ENCODE data around the gene SPSB1.

SPSB1 gene

DNA sequence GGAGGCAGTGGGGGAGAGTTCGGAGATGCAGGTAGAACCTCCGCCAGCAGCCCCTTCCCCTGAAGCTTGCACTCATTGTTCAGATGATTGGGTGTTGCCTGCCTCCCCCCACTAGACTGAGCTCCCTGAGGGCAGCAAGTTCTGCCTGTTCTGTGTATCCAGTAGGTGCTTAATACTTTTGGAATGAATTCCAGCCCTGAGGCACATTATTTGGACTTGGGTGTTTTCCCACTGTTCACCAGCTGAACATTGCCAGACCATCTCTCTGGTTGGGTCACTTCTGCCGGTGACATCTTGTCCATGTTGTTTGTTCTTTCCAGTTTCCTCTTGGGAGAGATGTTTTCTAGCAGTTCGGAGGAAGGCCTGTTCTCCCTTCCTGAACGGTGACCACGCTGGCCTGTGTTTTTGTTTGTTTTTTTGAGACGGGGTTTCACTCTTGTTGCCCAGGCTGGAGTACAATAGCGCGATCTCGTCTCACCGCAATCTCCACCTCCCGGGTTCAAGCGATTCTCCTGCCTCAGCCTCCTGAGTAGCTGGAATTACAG lies 48.7 kb downstream of the SPSB1 start:
- DNase-seq (ENCODE audit: low read depth, low spot score): no peak

DNA sequence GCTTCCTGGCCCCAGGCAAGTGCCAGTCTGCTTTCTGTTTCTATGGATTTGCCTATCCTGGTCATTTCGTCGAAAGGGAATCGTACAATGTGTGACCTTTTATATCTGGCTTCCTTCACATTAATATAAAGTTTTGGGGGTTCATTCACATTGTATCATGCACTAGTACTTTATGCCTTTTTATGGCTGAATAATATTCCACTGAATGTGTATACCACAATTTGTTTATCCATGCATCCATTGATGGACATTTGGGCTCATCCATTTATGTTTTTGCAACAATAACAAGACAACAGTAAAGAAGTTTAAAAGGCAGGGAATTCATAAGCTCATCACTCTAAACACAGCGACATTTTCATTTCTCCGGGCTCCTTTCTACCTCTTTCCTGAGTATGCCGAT lies 50.6 kb downstream of the SPSB1 start:
- no peak for DNase-seq (ENCODE audit: low read depth, low spot score)

DNA sequence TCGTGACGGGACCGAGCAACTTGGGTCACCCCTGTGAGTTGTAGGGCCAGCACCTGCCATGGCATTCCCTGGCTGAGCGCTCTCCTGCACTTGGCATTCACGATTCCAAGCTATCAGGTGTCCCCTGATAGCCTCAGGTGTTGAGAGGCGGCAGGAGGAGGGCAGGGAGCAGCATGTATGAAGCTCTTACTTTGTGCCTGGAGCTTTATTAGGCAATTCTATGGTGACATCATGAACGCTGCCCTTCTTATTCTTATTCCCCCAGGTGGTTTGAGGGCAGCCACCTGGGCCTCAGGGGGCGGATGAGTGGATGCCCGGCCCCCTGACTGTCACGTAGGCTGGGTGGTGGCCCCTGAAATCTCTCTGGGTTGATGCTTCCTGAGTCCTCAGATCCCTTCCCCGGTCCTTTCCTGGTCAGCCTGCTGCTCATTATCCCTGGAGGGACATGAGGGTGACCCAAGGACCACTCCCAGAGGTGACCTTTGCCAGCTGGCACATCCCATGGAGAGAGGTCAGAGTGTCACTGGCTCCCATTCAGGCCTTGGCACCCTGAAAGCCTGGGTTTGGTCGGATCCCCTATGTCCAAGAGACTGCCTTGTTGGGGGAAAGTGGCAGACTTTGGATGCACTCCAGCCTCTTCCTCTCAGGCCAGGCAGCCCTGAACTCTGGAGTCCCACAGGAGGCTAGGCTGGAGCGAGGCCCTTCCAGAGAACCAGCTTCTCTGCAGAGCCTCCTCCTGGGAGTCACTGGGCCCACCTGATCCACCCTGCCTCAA lies 51.9 kb downstream of the SPSB1 start:
- no peak for DNase-seq (ENCODE audit: low read depth, low spot score)

DNA sequence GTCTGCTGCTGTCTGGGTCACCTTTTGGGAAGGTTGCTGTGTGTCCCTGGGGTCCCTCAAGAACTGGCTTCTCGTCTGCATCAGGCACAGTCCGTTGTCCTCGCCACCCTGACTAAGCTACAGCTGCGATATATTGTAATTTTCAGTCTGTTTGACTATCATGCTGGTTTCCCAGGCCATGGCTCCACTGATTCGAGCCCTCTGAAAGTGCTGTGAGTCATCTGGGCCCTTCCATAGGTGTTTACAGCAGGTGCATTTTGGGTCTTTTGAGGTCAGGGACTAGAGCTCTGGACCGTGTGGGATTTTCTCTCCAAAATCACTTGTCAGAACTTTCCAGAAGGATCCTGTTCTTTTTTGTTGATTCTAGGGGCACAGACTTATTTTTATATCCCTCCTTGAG lies 52.8 kb downstream of the SPSB1 start:
- no peak for DNase-seq (ENCODE audit: low read depth, low spot score)

DNA sequence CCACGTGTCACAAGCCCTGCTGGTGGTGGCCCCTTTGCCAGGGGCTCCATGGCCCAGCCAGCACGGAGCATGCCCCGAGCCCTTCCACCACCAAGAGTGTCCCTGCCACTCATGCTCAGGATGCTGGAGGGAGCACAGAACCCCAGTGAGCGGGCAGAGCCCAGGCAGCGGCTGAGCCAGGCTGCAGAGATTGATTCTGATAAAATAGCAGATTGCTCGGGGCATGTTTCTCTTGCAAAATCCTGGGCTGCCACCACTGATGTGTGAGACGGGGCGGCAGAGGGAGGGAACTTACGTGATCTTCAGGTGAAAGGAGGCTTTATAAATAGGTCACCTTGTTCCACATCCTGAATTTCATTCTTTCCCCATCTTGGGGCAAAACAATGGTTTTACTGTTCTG lies 53.2 kb downstream of the SPSB1 start:
- DNase-seq (ENCODE audit: low read depth, low spot score): no peak

DNA sequence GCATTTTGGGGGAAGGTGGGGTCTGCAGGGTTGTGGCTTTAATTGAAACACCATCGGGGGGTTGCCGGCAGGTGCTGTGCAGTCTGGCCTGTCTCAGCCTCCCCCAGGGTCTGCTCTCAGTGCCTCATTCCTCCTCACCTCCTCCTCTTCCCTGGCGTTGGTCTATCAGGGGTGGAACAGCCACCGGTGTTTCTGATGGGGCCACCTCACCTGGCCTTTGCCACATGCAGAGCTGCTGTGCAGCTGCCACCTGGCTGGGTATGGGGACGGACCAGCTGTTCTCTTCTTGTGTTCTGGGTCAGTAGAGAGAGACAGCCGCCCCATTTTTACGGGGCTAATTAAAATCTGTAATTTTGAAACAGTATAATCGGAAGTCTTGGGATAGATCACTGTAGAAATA lies 53.9 kb downstream of the SPSB1 start:
- DNase-seq (ENCODE audit: low read depth, low spot score): no peak

DNA sequence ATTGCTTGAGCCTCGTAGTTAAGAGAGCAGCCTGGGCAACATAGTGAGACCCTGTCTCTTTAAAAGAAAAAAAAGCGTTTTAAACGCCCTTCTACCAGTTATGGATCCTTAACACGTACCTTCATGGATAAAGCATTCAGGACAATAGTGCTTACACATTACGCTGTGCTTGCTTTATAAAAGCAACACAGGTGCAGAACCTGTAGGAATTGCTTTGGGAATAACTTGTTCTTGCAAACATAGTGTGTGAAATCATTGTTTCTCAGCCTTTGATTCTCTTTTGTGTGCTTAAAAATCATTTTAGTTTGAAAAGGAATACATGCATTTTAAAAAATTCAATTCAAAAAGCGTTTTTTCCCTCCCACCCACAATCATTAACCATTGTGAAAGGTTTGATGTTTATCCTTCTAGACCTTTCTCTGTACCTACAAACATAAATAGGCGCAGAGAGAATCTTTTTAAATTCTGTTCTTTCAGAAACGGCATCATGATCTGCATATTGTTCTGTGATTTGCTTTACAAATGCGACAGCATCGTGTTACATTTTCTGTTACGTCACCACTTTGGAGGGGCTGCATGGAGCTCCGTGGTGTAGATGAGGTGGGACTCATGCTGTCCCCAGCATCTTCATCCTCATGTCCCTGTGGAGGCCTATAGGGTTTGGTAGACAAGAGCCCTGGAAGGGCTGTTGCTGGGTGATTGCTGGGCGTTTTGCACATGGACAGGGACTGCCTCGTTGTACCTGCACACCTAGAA lies 54.6 kb downstream of the SPSB1 start:
- no peak for DNase-seq (ENCODE audit: low read depth, low spot score)

DNA sequence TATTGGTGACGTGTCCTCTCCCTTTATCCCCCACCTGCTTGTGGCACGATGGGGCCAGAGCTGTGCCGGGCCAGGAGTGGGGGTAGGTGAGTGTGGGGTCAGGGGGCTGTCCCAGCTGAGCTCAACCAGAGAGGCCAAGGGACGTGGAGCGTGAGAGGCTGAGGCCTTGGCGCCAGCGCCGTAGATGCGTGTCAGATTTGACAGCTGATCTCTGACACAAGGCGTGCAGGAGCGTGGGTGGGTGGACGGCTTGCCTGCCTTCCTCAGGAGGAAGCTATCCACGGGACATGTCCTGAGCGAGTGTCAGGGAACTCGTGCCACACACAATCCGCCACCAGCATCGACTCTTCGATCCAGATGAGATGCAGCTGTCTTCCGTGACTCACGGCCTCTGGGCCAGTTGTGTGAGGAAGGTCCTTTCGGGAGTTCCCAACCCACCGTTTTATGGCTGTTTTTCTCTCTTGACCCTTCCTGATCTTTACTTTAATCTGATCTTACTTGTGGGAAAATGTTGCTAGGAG lies 56.7 kb downstream of the SPSB1 start:
- no peak for DNase-seq (ENCODE audit: low read depth, low spot score)

DNA sequence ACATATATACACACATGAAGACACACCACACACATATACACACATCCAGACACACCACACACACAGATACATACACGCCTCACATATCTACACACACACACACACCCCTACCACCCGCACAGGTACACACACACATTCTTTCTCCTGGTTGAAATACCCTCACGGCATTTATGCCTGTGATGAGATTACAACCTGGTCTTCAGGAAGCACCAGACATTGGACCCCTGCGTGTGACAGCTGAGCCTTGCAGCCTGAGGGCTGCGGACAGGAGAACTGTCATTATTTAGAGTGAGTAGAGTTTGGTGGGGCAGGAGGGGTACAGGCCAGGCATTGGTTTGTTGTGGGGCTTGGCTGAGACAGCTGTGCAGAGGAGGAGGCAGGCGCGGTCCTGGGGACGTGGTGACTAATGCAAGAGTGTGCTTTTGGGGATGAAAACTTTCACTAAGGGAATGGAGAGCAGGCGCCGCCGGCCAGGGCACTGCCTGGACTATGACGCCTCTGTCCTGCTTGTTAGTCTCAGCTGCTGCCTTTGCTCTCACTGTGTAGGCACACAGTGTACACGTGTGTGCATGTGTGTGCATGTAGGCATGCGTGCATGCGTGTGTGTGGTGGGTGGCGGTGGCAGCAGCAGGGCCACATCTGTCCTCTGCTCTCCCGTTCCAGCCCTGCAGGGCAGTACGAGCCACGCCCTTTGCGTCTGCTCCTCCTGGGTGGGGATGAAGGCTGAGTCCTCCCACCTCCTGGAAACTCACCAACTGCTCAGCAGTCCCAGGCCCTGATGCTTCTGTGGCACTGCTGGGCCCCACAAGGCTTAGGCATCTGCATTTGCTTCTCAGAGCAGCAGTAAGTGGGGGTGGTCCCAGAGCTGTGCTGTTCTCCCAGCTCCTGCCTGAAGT lies 57.6 kb downstream of the SPSB1 start:
- no peak for DNase-seq (ENCODE audit: low read depth, low spot score)

DNA sequence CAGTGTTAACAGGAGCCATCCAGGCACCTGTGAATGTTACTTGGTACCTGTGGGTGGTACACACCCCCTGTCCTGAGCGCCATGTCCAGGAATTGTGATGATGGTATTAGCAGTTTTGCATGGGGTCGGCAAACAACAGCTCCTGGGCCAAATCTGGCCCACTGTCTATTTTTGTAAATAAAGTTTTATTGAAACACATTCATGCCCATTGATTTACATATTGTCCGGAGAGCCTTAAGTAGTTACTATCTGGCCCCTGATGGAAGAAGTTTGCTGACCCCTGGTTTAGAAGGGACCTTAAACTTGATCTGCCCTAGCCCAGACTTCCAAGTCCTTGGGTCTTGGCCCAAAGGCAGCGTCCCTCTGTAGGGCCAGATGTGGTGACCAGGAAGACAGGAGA lies 58.3 kb downstream of the SPSB1 start:
- DNase-seq (ENCODE audit: low read depth, low spot score): no peak

DNA sequence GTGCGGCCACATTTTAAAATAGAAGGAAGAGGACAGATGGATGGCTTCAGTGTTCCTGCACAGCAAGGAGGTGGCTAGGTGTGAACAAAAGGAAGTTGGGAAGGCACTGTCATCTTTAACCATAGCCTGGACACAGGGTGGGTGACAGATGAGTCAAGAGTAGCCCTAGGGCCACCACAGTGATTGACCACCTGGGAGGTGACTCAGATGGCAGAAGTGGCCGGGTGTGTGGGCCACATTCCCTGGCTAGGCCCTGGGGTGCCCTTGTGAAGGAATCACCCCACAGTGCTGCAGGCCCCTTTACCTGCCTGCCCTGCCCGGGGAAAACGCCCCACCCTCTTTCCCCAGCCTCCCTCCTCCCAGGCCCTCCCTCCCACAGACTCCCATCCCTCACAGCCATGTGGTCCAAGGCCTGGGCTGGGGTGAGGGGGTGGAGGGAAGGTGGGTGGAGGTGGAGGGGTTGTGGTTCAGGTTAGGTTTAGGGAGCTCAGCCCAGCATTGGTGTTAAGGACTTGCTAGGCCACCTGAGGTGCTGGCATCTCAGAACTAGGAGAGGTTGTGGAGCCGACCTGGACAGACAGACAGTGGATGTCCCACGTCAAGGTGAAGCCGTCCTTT lies 59.1 kb downstream of the SPSB1 start:
- DNase-seq (ENCODE audit: low read depth, low spot score): no peak

DNA sequence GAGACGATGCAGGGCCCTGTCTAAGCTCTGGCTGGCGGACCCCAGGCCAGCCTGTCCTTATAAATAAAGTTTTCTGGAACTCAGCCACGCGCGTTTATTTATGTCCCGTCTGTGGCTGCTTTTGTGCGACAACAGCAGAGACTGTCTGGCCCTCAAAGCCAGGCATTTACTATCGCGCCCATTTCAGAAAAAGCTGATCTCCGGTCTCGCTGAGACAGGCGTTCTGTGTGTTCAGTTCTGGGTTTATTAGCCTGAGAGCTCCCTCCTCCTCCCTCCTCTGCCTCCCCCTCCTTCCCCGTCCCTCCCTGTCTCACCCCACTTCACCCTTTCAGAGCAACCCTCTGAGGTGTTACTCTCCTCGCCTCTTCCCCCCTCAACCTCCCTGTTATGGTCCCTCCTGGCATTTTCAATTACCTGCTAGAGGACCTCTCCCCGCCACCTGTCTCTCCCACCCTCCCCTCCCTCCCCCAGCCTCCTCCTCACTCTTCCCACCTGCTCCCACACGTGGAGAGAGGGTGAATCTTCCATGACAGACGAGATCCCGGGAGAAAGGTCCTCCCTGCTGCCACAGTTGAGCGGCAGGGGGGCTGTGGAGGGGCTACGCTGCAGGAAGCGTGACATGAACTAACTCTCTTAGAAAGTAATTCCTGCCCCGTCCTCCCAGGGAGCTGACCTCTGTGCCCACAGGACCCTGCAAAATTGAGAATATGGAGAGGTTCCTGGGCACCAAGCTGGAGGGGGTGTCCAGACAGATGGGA lies 59.9 kb downstream of the SPSB1 start:
- DNase-seq (ENCODE audit: low read depth, low spot score): no peak

DNA sequence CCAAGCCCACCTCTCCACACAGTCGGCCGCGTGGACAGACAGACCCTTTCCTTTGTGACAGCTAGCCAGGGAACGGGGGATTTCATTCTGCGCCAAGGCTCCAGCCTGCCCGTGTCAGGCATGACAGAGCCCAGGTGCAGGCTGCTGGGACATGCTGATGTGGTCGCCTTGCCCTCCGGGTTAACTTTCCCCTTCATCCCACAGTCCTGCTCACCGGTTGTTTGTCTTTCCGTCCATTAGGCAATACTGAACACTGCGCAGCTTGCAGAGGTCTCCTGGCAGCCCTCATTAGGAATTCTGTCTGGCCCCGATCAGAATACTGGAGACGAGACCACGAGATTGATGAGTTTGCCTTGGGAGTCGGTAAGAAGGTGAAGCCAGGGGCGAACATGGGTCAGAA lies 62.8 kb downstream of the SPSB1 start:
- no peak for DNase-seq (ENCODE audit: low read depth, low spot score)

DNA sequence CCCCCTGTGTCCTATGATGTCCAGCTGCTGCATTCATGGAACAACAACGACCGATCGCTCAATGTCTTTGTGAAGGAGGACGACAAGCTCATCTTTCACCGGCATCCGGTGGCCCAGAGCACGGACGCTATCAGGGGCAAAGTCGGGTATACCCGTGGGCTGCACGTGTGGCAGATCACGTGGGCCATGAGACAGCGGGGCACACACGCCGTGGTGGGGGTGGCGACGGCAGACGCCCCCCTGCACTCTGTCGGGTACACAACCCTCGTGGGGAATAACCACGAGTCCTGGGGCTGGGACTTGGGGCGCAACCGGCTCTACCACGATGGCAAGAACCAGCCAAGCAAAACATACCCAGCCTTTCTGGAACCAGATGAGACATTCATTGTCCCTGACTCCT lies 63.3 kb downstream of the SPSB1 start:
- no peak for DNase-seq (ENCODE audit: low read depth, low spot score)

DNA sequence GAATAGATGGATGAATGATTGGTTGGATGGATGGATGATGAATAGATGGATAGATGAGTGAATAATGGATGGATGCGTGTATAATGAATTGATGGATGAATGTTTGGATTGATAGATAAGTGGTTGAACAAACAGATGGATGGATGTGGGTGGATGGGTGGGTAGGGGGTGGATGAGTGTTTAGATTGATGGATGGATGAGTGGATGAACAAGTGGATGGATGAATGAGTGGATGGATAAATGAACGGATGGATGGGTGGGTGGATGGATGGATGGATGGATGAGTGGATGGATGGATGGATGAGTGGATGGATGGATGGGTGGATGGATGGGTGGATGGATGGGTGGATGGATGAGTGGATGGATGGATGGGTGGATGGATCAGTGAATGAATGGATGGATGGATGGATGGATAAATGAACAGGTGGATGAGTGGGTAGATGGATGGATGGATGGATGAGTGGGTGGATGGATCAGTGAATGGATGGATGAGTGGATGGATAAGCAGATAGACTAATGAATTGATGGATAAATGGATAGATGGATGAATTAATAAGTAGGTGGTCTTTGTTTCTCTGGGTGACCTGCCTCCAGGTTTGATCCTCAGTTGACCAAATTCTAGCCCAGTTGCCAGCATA lies 64.3 kb downstream of the SPSB1 start:
- DNase-seq (ENCODE audit: low read depth, low spot score): no peak

DNA sequence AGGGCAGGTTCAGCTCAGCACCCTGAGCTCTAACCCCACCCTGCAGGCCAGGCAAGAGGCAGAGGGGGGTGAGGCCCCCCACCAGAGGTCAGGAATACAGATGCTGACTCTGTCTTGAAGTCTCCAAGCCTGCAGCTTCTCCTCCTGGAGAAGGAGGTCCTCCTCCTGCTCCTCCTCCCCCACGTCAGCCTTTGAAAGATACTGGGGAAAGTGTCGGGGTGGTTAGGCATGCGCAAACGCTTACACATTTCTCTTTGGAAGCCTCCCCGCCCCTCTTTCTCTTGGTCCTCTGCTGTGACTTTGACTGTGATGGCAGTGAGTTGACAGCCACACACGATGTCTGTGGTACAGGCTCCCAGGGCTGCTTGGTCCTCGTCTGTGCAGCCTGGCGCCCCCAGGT lies 65.3 kb downstream of the SPSB1 start:
- DNase-seq (ENCODE audit: low read depth, low spot score): no peak

DNA sequence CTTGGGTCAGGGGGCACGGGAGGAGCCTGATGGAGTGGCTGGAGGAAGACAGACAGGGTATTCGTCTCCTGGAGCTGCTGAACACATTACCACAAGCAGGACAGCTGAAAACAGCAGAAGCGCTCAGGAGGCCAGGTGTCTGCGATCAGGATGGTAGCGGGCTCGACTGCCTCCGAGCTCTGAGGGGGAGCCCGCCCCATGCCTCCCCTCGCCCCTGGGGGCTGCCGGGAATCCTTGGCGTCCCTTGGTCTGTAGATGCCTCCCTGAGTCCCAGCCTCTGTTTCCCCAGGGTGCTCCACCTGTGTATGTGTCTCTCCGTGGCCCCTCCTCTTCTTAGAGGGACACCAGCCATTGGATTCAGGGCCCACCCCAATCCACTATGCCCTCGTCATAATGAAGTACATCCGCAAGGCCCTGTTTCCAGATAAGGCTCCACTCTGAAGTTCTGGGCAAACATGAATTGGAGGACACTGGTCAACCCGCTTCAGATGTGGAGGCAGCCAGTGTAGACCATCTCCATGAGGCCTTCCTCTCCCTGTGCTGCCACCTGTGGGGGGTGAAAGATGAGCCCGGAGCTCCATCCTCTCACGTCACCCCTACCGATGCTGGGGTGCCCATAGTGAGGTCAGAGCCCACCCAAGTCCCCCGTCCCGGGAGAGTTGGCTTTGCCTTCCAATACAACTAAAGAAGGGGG lies 67.8 kb downstream of the SPSB1 start:
- no peak for DNase-seq (ENCODE audit: low read depth, low spot score)

DNA sequence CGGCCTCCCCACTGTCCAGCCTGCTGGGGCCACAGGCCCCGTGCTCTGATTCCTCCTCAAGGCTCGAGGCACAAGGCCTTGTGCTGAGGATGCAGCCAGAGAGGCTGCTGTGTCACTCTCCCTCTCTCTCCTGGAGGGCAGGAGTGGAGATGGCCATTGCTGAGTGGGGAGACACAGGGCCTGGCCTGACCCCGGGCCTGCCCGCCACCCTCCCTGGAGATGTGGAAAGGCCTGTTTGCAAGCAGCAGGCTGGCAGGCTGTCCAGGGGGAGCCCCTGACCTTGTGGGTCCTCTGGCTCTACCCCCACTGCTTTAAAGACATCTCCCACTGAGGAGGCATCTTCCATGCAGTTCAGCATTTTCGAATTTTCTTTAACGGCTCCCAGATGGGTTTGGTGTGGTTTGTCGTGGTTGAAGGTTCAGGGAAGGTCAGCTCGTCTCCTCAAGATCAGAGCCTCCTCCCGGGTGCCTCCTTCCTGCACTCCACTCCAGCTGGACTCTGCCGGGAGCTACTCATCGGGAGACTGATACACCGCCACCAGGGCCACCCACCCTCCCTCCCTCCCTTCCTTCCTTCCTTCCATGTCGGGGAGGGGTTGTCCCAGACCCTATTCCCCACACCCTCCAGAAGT lies 69.1 kb downstream of the SPSB1 start:
- peak; percentile 40 for DNase-seq (ENCODE audit: low read depth, low spot score)

DNA sequence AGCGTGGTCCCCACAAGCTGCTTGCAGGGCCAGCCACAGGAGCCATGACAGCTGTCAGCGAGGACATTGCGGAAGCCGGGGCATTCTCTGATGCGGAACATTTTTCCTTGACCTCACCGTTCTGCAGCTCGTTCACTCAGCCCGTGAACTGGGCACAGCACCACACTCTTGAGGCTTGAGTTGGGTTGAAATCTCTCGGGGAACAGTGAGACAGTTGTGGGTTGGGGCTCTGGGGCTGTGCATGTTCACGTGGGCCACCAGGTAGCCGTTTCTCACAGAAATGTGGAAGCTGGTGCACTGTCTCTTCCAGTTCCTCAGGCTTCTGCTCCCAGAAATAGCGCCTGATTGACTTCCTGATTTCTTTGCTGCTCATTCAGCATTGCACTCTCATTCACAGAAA lies 69.8 kb downstream of the SPSB1 start:
- DNase-seq (ENCODE audit: low read depth, low spot score): no peak

Measured in smooth muscle cell of the brain vasculature (primary cell).